Stimulated activated memory B cell treated with anti-CD40 and anti-IgM and Interleukin-4, amounts not matched to agents 10 μg/mL and 1 μg/mL and 100 μg/mL, for 72 hours (primary cell): Measurements from ENCODE around the gene NTM.
"Not testable (repeated sequence)": the region's sequence is repeated elsewhere in the genome, so short reads cannot be mapped to it uniquely, and the experiment has no call there.

Experiments
- ATAC-seq: fragments of 150-1000 bp; cut with Tn5 transposase; 2 replicates; pipeline ENCODE4 v1.10.0; 2021
- H3K27ac Mint-ChIP-seq: one replicate; pipeline ENCODE4 v1.8.0; 2022; ENCODE audit warnings: mild to moderate bottlenecking, mixed read lengths
- H3K27me3 Mint-ChIP-seq: one replicate; pipeline ENCODE4 v1.8.0; 2022; ENCODE audit warnings: mixed read lengths
- H3K36me3 Mint-ChIP-seq: one replicate; pipeline ENCODE4 v1.8.0; 2022; ENCODE audit warnings: mixed read lengths
- H3K4me1 Mint-ChIP-seq: one replicate; pipeline ENCODE4 v1.8.0; 2022; ENCODE audit warnings: mixed read lengths
- H3K4me3 Mint-ChIP-seq: one replicate; pipeline ENCODE4 v1.8.0; 2022; ENCODE audit warnings: mild to moderate bottlenecking, moderate library complexity, mixed read lengths
- H3K9me3 Mint-ChIP-seq: one replicate; pipeline ENCODE4 v1.8.0; 2022; ENCODE audit warnings: mixed read lengths

NTM gene

GRCh38 chr11:131370090-131370751, at the start of gene NTM:
Gene NTM, plus strand, starts transcription at chr11:131370615.
- no peaks in the 10 kb centered on the region for H3K36me3 Mint-ChIP-seq
- H3K27me3 Mint-ChIP-seq: no peaks in the 10 kb centered on the region
- no peak within 1 kb of the TSS for H3K27ac Mint-ChIP-seq
- ATAC-seq: no peak
- no peak within 1 kb of the TSS for H3K4me3 Mint-ChIP-seq
- no peaks in the 10 kb centered on the region for H3K4me1 Mint-ChIP-seq
- H3K9me3 Mint-ChIP-seq: no peaks in the 10 kb centered on the region

GRCh38 chr11:131324921-131325570, 45.4 kb upstream of the NTM start:
- Mint-ChIP-seq H3K4me3 (no peak overlapping the region), H3K27me3 (no peaks in the 10 kb centered on the region), H3K9me3 (peaks cover 4% of the 10 kb centered on the region), H3K27ac (no peak overlapping the region), H3K36me3 (no peaks in the 10 kb centered on the region), H3K4me1 (no peaks in the 10 kb centered on the region)
- ATAC-seq: no peak

GRCh38 chr11:131326829-131327228, 43.6 kb upstream of the NTM start:
- Mint-ChIP-seq H3K27ac (no peak overlapping the region), H3K4me3 (no peak overlapping the region), H3K27me3 (no peaks in the 10 kb centered on the region), H3K9me3 (no peaks in the 10 kb centered on the region), H3K36me3 (no peaks in the 10 kb centered on the region), H3K4me1 (no peaks in the 10 kb centered on the region)
- ATAC-seq: no peak

- Mint-ChIP-seq H3K27ac (no peak overlapping the region), H3K27me3 (no peaks in the 10 kb centered on the region), H3K9me3 (no peaks in the 10 kb centered on the region), H3K4me3 (no peak overlapping the region), H3K36me3 (no peaks in the 10 kb centered on the region), H3K4me1 (no peaks in the 10 kb centered on the region)
- ATAC-seq: no peak
Measured at GRCh38 chr11:131327421-131327820, 43.0 kb upstream of the NTM start.

- Mint-ChIP-seq H3K36me3 (no peaks in the 10 kb centered on the region), H3K27ac (no peak overlapping the region), H3K4me1 (no peaks in the 10 kb centered on the region), H3K9me3 (no peaks in the 10 kb centered on the region), H3K4me3 (no peak overlapping the region), H3K27me3 (no peaks in the 10 kb centered on the region)
- ATAC-seq: peak; percentile 10
Measured at GRCh38 chr11:131328843-131329242, 41.6 kb upstream of the NTM start.

- no peak for ATAC-seq
- Mint-ChIP-seq H3K9me3 (no peaks in the 10 kb centered on the region), H3K36me3 (no peaks in the 10 kb centered on the region), H3K4me3 (no peak overlapping the region), H3K4me1 (no peaks in the 10 kb centered on the region), H3K27ac (no peak overlapping the region), H3K27me3 (no peaks in the 10 kb centered on the region)
Measured at GRCh38 chr11:131331010-131331409, 39.4 kb upstream of the NTM start.

- no peak for ATAC-seq
- no peak overlapping the region for H3K4me3 Mint-ChIP-seq
- no peaks in the 10 kb centered on the region for H3K27me3 Mint-ChIP-seq
- H3K27ac Mint-ChIP-seq: no peak overlapping the region
- no peaks in the 10 kb centered on the region for H3K4me1 Mint-ChIP-seq
- H3K9me3 Mint-ChIP-seq: no peaks in the 10 kb centered on the region
- H3K36me3 Mint-ChIP-seq: no peaks in the 10 kb centered on the region
Measured at GRCh38 chr11:131331546-131331945, 38.9 kb upstream of the NTM start.

GRCh38 chr11:131334601-131335000, 35.8 kb upstream of the NTM start:
- no peaks in the 10 kb centered on the region for H3K36me3 Mint-ChIP-seq
- no peak for ATAC-seq
- no peaks in the 10 kb centered on the region for H3K27me3 Mint-ChIP-seq
- no peak overlapping the region for H3K27ac Mint-ChIP-seq
- H3K4me3 Mint-ChIP-seq: no peak overlapping the region
- H3K9me3 Mint-ChIP-seq: no peaks in the 10 kb centered on the region
- H3K4me1 Mint-ChIP-seq: no peaks in the 10 kb centered on the region

GRCh38 chr11:131341900-131342299, 28.5 kb upstream of the NTM start:
- not testable (repeated sequence) for H3K4me1 Mint-ChIP-seq, H3K4me3 Mint-ChIP-seq, H3K36me3 Mint-ChIP-seq, H3K27ac Mint-ChIP-seq, H3K9me3 Mint-ChIP-seq, ATAC-seq, H3K27me3 Mint-ChIP-seq

- H3K4me1 Mint-ChIP-seq, ATAC-seq, H3K27me3 Mint-ChIP-seq, H3K36me3 Mint-ChIP-seq, H3K4me3 Mint-ChIP-seq, H3K9me3 Mint-ChIP-seq, H3K27ac Mint-ChIP-seq: not testable (repeated sequence)
Measured at GRCh38 chr11:131342442-131342841, 28.0 kb upstream of the NTM start.

- Mint-ChIP-seq H3K27me3 (no peaks in the 10 kb centered on the region), H3K4me3 (no peak overlapping the region), H3K27ac (no peak overlapping the region), H3K4me1 (no peaks in the 10 kb centered on the region), H3K36me3 (no peaks in the 10 kb centered on the region), H3K9me3 (no peaks in the 10 kb centered on the region)
- ATAC-seq: no peak
Measured at GRCh38 chr11:131345406-131345805, 25.0 kb upstream of the NTM start.

- Mint-ChIP-seq H3K9me3 (peaks cover 4% of the 10 kb centered on the region), H3K27me3 (no peaks in the 10 kb centered on the region), H3K36me3 (no peaks in the 10 kb centered on the region), H3K27ac (no peak overlapping the region), H3K4me1 (no peaks in the 10 kb centered on the region), H3K4me3 (no peak overlapping the region)
- ATAC-seq: no peak
Measured at GRCh38 chr11:131349368-131350086, 20.9 kb upstream of the NTM start.

GRCh38 chr11:131350872-131351271, 19.5 kb upstream of the NTM start:
- Mint-ChIP-seq H3K4me1 (no peaks in the 10 kb centered on the region), H3K4me3 (no peak overlapping the region), H3K27ac (no peak overlapping the region), H3K27me3 (no peaks in the 10 kb centered on the region), H3K36me3 (no peaks in the 10 kb centered on the region), H3K9me3 (peaks cover 4% of the 10 kb centered on the region)
- ATAC-seq: no peak

GRCh38 chr11:131351848-131352247, 18.6 kb upstream of the NTM start:
- H3K27me3 Mint-ChIP-seq: no peaks in the 10 kb centered on the region
- no peak for ATAC-seq
- no peak overlapping the region for H3K4me3 Mint-ChIP-seq

GRCh38 chr11:131353766-131354165, 16.6 kb upstream of the NTM start:
- H3K36me3 Mint-ChIP-seq: no peaks in the 10 kb centered on the region
- H3K4me3 Mint-ChIP-seq: no peak overlapping the region
- H3K27ac Mint-ChIP-seq: no peak overlapping the region
- ATAC-seq: no peak
- H3K9me3 Mint-ChIP-seq: peaks cover 4% of the 10 kb centered on the region
- no peaks in the 10 kb centered on the region for H3K4me1 Mint-ChIP-seq
- peaks cover 6% of the 10 kb centered on the region for H3K27me3 Mint-ChIP-seq

More at GRCh38 chr11:131351848-131352247, 18.6 kb upstream of the NTM start:
- H3K27ac Mint-ChIP-seq: no peak overlapping the region
- peaks cover 4% of the 10 kb centered on the region for H3K9me3 Mint-ChIP-seq
- no peaks in the 10 kb centered on the region for H3K36me3 Mint-ChIP-seq
- no peaks in the 10 kb centered on the region for H3K4me1 Mint-ChIP-seq

GRCh38 chr11:131354251-131354701, 16.1 kb upstream of the NTM start:
- no peak for ATAC-seq
- peaks cover 4% of the 10 kb centered on the region for H3K9me3 Mint-ChIP-seq
- H3K27me3 Mint-ChIP-seq: peaks cover 6% of the 10 kb centered on the region
- no peak overlapping the region for H3K27ac Mint-ChIP-seq
- no peaks in the 10 kb centered on the region for H3K36me3 Mint-ChIP-seq
- no peak overlapping the region for H3K4me3 Mint-ChIP-seq
- H3K4me1 Mint-ChIP-seq: no peaks in the 10 kb centered on the region
